ENCODE results near the gene PRIMPOL. TPM values are rescaled to one million over a fixed set of nuclear protein-coding genes. Genes with fewer than 3 reads are reported as not detected.
"Not testable (repeated sequence)": the region's sequence is repeated elsewhere in the genome, so short reads cannot be mapped to it uniquely, and the experiment has no call there.

Gene PRIMPOL
- total and polyA plus RNA-seq, 2 donors, result 12.7 to 51.3 TPM

DNA sequence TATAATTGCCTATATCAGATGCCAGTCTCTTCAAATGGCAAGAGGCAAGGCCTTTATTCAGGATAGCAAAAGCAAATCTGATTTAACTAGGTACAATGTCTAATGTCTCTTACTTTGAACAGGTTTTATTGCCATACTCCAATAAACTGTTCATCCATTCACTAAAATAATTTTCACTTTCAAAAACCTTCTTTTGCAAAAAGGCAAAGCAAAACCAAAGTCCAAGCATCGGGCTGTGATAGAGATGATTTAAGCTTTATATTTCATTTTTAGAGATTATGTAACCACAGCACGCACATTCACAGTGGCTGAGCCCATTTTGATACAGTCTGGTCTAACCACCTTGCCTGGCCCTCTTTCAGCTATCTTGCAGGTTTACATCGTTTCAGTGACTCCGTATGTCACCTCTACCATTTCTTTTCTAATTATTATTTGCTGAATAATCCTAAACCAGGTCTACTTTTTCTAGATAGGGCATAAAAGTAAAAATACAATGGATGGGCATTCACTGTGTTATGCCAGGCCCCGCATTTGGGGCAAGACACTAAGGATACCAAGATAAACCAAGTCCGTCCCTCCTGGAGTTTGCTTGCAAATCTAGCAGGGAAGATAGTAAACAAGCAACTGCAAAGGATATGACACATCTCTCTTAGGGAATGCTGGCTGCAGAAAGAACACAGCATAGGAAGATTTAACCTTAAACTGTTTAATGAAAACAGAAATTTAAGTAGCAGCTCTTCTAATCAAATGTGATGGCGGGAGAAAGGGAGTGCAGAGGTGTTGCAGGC, 2.1 kb upstream of the PRIMPOL start:
- no peak overlapping the region for H3K27ac ChIP-seq (ENCODE audit: low read depth)
- no peaks in the 10 kb centered on the region for H3K36me3 ChIP-seq (ENCODE audit: insufficient read depth)
- H3K4me3 ChIP-seq (ENCODE audit: low read depth, low read length), result peak overlapping the region; percentile 84
- DNase-seq (ENCODE audit: extremely low spot score), result no peak
- peaks cover 2% of the 10 kb centered on the region for H3K4me1 ChIP-seq (ENCODE audit: insufficient read depth)
- WGBS, result 67% methylated on average over 7 of the region's 7 CpGs

DNA sequence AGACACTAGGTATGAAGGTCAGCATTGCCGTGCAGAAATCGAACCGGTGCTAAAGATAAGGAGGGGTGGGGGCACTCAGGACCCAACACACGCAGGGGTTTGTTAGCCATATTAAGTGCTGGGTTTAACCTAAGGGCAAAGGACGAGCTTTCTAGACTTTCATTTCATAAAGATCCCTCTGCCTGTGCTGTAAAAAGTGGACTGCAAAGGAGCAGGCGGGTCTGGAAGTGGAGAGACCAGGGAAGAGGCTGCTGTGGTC, 1.6 kb upstream of the PRIMPOL start:
- no peak for DNase-seq (ENCODE audit: extremely low spot score)
- Histone ChIP-seq H3K27ac (ENCODE audit: low read depth) (peak overlapping the region; percentile 98), H3K36me3 (ENCODE audit: insufficient read depth) (no peaks in the 10 kb centered on the region), H3K4me1 (ENCODE audit: insufficient read depth) (peaks cover 2% of the 10 kb centered on the region), H3K4me3 (ENCODE audit: low read depth, low read length) (peak overlapping the region; percentile 84)
- WGBS, result 4% methylated on average over 6 of the region's 6 CpGs

GRCh38 chr4:184648313-184649025, 1.1 kb upstream of the PRIMPOL start:
- Histone ChIP-seq H3K4me3 (ENCODE audit: low read depth, low read length) (peak overlapping the region; percentile 84), H3K36me3 (ENCODE audit: insufficient read depth) (no peaks in the 10 kb centered on the region), H3K27ac (ENCODE audit: low read depth) (peak overlapping the region; percentile 98), H3K4me1 (ENCODE audit: insufficient read depth) (peaks cover 2% of the 10 kb centered on the region)
- DNase-seq (ENCODE audit: extremely low spot score), result peak; percentile 13
- under 1% methylated on average over 52 of the region's 52 CpGs for WGBS

DNA sequence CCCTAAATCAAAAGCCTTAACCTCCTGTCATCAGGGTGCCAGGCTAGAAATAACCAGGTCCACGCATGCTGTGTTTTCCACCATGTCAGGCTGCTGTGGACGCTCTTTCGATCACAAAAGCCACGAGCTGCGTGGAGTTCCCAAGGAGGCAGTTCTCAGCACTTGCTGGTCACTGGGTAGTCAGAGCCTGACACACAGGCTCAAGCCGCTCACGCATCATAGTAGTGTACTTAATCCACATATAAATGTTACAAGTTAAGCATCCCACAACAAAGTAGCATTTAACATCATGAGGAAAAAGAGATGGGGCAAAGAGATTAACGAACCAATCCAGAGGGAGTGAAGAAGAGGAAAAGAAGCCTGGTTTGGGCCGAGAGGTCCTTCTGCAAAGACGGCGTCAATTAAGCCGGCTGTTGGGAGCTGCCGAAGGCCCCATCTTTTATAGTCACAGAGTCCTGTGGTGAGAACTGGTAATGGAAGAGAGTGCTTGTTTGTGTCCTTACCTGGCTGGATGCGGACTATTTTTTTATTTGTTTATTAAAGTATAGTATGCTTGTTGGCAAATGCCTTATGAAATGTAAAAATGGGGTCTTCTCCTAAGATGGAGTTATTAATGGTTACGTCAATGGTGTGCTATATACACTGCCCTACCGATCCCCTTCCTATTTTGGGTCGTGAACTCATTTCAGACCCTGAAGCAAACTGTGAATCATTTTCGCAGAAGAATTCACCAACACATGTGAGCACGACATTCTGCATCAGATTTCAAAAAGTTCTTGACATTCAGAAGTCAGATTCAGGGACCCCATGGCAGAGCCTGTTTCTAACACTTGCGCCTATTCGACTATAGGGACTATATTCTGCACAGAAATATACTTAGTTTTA, 675 bp downstream of the PRIMPOL start:
- peaks cover 2% of the 10 kb centered on the region for H3K4me1 ChIP-seq (ENCODE audit: insufficient read depth)
- H3K4me3 ChIP-seq (ENCODE audit: low read depth, low read length), result peak overlapping the region; percentile 84
- peak; percentile 28 for DNase-seq (ENCODE audit: extremely low spot score)
- 27% methylated on average over 21 of the region's 21 CpGs for WGBS
- H3K36me3 ChIP-seq (ENCODE audit: insufficient read depth), result peaks cover 2% of the 10 kb centered on the region
- peak overlapping the region; percentile 91 for H3K27ac ChIP-seq (ENCODE audit: low read depth)

- Histone ChIP-seq H3K4me1 (ENCODE audit: insufficient read depth) (peaks cover 1% of the 10 kb centered on the region), H3K4me3 (ENCODE audit: low read depth, low read length) (no peak overlapping the region), H3K36me3 (ENCODE audit: insufficient read depth) (peaks cover 2% of the 10 kb centered on the region), H3K27ac (ENCODE audit: low read depth) (no peak overlapping the region)
- no peak for DNase-seq (ENCODE audit: extremely low spot score)
- 92% methylated on average over 8 of the region's 8 CpGs for WGBS
Observed at GRCh38 chr4:184651899-184652298, 2.4 kb downstream of the PRIMPOL start.

DNA sequence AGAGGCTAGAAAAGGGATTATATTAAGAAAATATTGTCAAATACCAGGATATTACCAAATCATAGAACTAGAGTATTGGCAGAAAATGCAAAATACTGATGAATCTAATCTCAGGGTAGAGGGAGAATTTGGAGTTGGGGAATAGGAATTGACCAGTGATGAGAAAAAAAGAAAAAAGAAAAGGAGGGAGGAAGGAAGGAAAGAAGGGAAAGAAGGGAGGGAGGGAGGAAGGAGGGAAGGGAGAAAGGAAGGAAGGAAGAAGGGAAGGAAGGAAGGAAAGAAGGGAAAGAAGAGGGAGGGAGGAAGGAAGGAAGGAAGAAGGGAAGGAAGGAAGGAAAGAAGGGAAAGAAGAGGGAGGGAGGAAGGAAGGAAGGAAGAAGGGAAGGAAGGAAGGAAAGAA, 3.1 kb downstream of the PRIMPOL start:
- H3K27ac ChIP-seq (ENCODE audit: low read depth); H3K36me3 ChIP-seq (ENCODE audit: insufficient read depth); H3K4me1 ChIP-seq (ENCODE audit: insufficient read depth); DNase-seq (ENCODE audit: extremely low spot score); H3K4me3 ChIP-seq (ENCODE audit: low read depth, low read length): not testable (repeated sequence)

- Histone ChIP-seq H3K4me3 (ENCODE audit: low read depth, low read length) (no peak overlapping the region), H3K36me3 (ENCODE audit: insufficient read depth) (peaks cover 2% of the 10 kb centered on the region), H3K4me1 (ENCODE audit: insufficient read depth) (peaks cover 1% of the 10 kb centered on the region), H3K27ac (ENCODE audit: low read depth) (no peak overlapping the region)
- 35% methylated on average over 2 of the region's 2 CpGs for WGBS
- no peak for DNase-seq (ENCODE audit: extremely low spot score)
Observed at GRCh38 chr4:184653650-184654049, 4.1 kb downstream of the PRIMPOL start.

- H3K27ac ChIP-seq (ENCODE audit: low read depth), result no peak overlapping the region
- 90% methylated on average over 8 of the region's 8 CpGs for WGBS
Observed at GRCh38 chr4:184655889-184656869, 6.6 kb downstream of the PRIMPOL start.

DNA sequence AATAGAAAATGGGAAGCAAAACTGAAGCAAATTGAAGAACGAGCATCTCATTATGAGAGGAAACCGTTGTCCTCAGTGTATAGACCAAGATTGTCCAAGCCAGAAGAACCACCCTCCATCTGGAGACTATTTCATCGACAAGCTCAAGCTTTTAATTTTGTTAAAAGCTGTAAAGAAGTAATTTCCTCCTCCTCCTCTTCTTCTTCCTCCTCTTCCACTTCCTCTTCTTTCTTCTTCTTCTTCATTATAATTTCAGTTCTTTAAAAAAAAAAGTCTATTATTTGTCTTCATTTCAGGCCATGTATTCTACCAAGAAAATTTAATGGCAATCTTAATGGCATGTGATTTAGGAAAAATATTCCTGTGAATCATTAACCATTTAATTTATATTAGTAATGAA, 7.6 kb downstream of the PRIMPOL start:
- no peak overlapping the region for H3K4me3 ChIP-seq (ENCODE audit: low read depth, low read length)
- WGBS, result 90% methylated on average over 3 of the region's 3 CpGs
- no peak overlapping the region for H3K27ac ChIP-seq (ENCODE audit: low read depth)
- no peak for DNase-seq (ENCODE audit: extremely low spot score)
- peaks cover 2% of the 10 kb centered on the region for H3K36me3 ChIP-seq (ENCODE audit: insufficient read depth)
- no peaks in the 10 kb centered on the region for H3K4me1 ChIP-seq (ENCODE audit: insufficient read depth)

More at GRCh38 chr4:184655889-184656869, 6.6 kb downstream of the PRIMPOL start:
- no peak for DNase-seq (ENCODE audit: extremely low spot score)
- Histone ChIP-seq H3K4me3 (ENCODE audit: low read depth, low read length) (no peak overlapping the region), H3K36me3 (ENCODE audit: insufficient read depth) (peaks cover 2% of the 10 kb centered on the region), H3K4me1 (ENCODE audit: insufficient read depth) (no peaks in the 10 kb centered on the region)

DNA sequence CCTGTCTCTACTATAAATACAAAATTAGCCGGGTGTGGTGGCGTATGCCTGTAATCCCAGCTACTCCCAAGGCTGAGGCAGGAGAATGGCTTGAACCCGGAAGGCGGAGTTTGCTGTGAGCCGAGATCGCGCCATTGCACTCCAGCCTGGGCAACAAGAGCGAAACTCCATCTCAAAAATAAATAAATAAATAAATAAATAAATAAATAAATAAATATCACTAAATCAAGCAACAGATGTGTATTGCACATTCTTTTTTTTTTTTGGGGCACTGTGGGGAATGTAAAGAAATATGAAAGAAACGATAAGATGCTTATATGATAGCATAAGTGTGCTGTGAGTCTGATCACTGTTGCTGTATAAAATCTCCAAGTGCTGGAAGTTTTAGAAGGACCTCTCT, 8.3 kb downstream of the PRIMPOL start:
- 97% methylated on average over 9 of the region's 9 CpGs for WGBS
- H3K36me3 ChIP-seq (ENCODE audit: insufficient read depth); H3K4me3 ChIP-seq (ENCODE audit: low read depth, low read length); DNase-seq (ENCODE audit: extremely low spot score); H3K4me1 ChIP-seq (ENCODE audit: insufficient read depth); H3K27ac ChIP-seq (ENCODE audit: low read depth): not testable (repeated sequence)

DNA sequence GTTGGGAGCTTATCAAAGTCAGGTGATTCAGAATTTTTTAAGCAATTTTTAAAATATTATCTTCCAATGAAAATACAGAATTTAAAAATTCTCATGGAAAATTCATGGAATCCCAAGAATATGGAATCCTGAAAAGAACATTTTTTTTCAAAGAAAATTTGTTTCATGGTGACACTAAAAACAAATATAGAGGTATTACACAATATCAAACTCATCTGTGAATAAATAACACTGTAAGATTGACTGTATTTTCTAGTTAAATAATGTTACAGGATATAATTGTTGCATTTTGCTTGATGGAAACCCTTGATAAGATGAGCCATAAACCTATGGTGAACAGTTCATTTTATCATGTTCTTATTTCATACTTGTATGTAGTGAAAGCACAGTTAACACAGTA, 11.4 kb downstream of the PRIMPOL start:
- Histone ChIP-seq H3K36me3 (ENCODE audit: insufficient read depth) (no peaks in the 10 kb centered on the region), H3K4me3 (ENCODE audit: low read depth, low read length) (no peak overlapping the region), H3K4me1 (ENCODE audit: insufficient read depth) (no peaks in the 10 kb centered on the region), H3K27ac (ENCODE audit: low read depth) (no peak overlapping the region)
- no peak for DNase-seq (ENCODE audit: extremely low spot score)

DNA sequence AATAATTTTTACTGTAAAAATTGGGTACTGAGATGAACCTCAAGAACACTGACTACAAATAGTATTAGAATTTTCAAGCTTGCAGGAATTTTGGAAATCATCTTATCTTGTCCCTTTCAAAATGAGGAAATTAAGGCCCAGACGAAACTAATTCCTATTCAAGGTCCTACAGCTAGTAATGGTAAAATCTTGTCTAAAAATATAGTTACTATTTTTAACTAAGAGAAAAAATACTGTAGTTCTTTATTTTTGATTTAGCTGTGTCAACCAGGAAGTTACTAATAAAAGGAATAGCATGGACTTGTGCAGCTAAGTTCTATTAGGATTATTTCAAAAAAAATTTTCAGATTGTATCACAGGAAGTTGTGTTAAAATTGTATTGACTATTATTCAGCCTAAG, 12.7 kb downstream of the PRIMPOL start:
- 81% methylated on average over 1 of the region's 1 CpG for WGBS
- Histone ChIP-seq H3K36me3 (ENCODE audit: insufficient read depth) (no peaks in the 10 kb centered on the region), H3K4me1 (ENCODE audit: insufficient read depth) (no peaks in the 10 kb centered on the region), H3K27ac (ENCODE audit: low read depth) (no peak overlapping the region), H3K4me3 (ENCODE audit: low read depth, low read length) (no peak overlapping the region)
- DNase-seq (ENCODE audit: extremely low spot score), result no peak

Data from urinary bladder (tissue), 4 donors.